Activated T-cell treated with anti-CD3 and anti-CD28 coated beads for 48 hours (primary cell): ENCODE data around the gene CAPN8.

Experiments
- DNase-seq: peaks from one replicate; pipeline ENCODE4 v3.0.0-alpha.2; 2020; ENCODE audit warnings: low read depth

The CAPN8 gene

DNA sequence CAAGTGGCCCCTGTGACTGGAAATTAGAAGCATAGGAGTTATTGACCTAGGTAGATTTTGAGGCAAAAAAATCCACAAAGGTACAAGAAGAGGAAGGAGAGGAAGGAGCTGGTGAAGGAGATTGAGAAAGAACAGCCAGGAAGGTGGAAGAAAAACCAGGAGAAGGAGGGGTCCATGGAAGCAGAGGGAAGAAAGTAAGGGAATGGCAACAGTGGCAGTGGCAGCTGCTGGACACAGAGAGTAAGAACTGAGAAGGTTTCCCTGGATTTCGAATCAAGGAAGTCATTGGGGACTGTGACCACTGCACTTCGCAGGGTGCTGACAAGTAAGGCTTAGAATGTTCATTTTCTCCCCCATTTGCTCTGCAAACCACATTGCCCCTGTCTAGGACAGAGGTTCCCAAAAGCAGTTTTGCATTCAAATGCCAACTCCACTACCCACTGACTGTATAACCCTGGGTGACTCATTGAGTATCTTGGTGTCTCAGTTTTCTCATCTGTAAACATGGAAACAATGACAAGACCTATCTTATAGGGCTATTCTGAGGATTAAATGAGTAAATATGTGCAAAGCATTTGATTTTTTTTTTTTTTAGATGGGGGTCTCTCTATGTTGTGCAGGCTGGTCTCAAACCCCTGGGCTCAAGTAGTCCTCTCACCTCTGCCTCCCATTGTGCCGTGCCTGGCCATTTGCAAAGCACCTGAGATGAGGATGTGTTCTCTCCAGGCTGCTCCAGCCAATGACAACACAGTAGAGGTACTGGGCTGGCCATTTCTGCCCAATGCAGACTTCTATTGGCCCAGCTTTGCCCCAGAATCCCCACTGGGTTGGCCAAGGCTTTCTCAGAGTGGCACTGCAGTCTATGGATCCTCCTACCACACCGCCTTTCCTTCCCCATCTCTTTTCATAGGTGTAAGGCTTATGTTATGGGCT lies 37.5 kb upstream of the CAPN8 start:
- no peak for DNase-seq

GRCh38 chr1:223700942-223701637 lies 35.6 kb upstream of the CAPN8 start:
- DNase-seq: no peak

DNA sequence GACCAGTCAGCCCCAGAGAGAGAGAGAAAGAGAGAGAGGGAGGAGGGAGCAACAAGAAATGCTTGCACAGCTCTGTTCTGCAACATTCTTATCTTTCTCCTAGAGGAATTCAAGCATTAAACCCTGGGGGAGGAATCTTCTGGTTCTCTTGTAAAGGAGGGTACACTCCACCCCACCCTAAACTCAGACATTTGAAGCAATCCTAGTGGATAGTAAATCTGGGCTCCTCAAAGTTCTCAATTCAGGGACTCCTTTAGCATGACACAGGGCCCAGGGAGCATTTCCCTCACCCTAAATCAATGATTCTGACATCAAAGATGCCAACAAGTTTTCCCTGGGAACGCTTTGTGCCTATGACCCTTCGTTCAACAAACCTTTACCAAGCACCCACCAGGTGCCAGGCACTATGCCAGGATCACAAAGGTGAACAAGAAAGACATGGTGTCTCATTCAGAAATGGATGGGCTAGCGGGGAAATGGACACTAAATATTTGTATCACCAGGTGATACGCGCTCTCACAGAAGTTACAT lies 35.0 kb upstream of the CAPN8 start:
- DNase-seq: no peak

DNA sequence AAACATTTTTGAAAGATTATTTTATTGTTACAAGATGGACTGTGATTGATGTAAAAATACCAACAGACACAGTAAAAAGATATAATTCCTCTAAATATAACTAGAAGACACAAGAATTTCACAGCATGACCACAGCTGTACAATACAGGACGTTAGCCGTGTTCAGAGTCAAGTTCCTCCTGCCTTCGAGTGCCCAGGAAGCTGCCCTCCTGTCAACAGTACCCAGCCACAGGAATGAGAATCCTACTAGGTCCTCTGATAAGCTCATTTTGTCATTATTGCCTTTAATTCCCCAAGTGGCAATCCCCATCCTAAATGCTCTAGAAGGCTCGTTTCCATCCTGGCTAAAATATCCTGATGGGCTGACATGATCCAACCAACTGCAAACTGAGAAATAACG lies 30.4 kb upstream of the CAPN8 start:
- DNase-seq: no peak

- no peak for DNase-seq
Observed at GRCh38 chr1:223695014-223695548, 29.6 kb upstream of the CAPN8 start.

DNA sequence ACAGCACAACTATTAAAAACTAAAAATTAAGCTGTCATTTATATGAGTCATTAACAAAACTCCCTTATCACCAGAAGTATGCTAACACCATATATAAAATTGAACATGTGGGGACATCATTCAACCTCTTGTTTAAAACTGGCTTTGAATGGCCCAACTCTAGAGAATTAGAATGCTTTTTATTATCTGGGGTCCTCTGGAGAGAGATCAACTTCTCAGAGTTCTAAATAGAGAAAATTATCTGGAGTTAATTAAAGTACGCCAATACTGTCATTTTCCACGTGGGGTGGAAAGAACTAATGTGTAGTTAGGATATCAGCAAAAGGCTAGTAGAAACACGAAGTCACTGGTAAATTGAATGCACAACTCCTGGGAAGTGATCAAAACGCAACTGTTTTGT lies 25.6 kb upstream of the CAPN8 start:
- no peak for DNase-seq

GRCh38 chr1:223684488-223684792 lies 18.9 kb upstream of the CAPN8 start:
- DNase-seq: no peak

GRCh38 chr1:223683586-223684487 lies 18.3 kb upstream of the CAPN8 start:
- peak; percentile 34 for DNase-seq

- no peak for DNase-seq
Observed at GRCh38 chr1:223682502-223682901, 17.0 kb upstream of the CAPN8 start.

DNA sequence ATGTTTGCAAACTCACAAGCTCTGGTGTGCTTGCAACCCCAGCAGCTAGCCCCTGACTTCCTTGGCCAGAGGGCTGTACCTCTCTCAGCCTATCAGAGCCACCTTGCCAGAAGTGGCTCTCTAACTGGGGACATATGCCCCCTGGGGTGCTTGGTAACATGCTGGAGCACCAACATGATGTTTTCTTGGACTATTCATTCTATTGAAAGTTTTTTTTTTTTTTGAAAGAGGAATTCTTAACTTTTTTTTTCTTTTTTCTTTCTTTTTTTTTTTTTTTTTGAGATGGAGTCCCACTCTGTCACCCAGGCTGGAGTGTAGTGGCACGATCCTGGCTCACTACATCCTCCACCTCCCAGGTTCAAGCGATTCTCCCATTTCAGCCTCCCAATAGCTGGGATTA lies 14.7 kb upstream of the CAPN8 start:
- no peak for DNase-seq

- no peak for DNase-seq
Observed at GRCh38 chr1:223678841-223679240, 13.3 kb upstream of the CAPN8 start.

DNA sequence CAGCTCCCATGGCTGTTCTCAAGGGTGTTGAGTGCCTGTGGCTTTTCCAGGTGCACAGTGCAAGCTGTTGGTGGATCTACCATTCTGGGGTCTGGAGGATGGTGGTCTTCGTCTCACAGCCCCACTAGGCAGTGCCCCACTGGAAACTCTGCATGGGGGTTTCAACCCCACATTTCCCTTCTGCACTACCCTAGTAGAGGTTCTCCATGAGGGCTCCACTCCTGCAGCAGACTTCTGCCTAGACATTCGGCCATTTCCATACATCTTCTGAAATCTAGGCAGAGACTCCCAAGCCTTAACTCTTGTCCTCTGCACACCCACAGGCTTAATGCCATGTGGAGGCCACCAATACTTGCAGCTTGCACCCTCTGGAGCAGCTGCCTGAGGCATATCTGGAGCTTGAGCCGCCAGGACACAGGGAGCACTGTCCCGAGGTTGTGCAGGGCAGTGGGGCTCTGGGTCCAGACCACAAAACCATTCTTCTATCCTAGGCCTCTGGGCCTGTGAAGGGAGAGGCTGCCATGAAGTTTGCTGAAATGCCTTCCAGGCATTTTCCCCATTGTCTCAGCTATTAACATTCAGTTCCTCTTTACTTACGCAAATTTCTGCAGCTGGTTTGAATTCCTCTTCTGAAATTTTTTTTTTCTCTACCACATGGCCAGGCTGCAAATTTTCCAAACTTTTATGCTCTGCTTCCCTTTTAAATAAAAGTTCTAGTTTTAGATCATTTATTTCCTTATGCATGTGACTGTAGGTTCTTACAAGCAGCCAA lies 8.8 kb upstream of the CAPN8 start:
- no peak for DNase-seq

DNA sequence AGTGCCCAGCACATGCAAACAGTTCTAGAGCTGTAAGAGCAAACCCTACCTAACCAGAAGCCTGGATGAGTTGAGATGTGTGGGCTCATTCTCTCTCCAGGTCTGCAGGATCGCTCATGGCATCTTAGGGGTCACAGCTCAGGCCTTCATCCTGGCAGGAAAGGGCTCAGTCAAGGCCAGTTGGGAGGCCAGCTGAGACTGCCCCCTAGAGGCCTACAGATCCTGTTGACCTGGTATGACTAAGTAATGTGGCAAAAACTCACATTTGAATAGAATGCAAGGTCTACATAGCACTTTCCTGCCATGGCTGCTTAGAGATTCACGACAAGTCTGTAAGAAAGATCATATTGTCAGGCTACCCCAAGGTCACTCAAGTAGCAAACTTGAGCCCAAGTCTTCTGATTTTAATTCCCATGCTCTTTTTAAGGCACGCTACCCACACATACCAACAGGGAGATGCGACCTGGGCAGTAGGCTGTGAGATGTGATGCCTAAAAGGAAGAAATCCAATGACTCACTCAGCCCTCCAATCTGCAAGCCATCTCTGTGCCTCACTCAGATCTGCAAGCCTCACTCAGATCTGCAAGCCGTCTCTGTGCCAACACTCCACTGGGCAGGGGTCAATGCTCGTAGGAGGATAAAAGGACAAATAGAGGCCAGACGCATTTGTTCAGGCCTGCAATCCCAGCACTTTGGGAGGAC lies 5.1 kb upstream of the CAPN8 start:
- DNase-seq: no peak

DNA sequence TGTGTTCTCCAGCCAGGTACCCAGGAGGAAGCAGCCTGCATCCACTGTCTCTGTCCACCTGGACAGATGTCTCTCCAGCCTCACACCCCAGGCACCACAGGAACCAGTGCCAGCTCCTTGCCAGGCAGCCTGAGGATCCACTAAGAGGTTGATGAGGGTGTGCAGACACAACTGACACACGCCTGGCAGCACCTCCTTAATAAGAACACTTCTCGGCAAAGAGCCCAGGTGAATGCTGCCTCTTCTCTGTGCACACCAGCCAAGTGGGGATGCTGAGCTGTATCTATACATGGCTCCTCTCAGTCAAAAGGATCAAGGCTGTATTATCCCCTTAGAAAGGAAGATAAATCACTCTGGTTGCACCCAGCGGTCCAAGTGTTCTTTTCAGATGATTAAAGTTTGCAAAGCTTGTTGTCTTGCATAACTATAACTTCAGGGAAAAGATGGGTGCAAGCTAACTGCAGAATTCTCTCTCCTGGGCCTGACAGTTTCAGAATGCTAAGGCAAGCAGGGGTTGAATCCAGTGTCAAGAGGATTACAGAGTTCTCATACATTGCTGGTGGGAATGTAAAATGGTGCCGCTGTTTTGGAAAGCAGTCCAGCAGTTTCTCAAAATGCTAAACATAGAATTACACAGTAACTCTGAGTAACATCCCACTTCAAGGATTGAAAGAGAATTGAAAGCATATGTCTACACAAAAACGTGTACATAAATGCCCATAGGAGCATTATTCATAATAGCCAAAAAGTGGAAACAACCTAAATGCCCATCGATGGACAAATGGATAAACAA lies 3.7 kb upstream of the CAPN8 start:
- DNase-seq: no peak

- DNase-seq: no peak
Observed at GRCh38 chr1:223667484-223668182, 2.1 kb upstream of the CAPN8 start.

DNA sequence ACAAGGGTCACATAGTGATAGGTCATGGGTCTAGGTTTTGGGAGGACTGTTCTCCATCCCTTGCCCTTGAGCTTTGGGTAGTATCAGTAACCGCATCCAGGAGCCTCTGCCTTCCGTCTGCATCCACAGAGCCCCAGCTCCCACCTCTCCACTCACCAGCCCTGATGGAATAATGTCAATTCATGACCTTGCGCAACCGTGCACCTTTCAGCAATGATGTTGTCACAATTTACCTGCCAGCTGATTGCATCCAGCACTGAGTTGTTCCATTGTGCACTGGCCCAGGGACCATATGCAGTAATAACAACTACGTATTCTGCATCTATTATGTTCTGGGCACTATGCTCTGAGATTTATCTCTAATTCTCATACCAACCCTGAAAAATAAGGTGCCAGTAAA lies 1.4 kb downstream of the CAPN8 start:
- DNase-seq: no peak

DNA sequence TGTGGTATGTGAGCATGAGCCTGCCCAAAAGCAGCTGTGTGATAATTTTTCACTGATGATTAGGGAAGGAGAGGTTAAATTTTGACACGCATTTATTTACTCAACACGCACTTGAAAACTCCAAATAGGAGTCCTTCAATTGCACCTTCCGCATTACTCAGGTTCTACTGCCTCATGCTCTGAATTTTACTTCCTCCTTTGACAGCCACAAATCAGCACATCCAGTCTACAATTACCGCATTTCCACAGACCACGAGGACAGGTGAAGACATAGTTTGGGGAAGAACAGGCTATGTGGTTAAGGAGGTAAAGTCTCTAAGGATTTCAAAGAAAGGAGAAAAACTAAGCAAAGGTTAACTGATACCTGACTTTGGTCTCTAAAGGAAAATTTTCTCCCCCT lies 2.6 kb downstream of the CAPN8 start:
- DNase-seq: no peak

DNA sequence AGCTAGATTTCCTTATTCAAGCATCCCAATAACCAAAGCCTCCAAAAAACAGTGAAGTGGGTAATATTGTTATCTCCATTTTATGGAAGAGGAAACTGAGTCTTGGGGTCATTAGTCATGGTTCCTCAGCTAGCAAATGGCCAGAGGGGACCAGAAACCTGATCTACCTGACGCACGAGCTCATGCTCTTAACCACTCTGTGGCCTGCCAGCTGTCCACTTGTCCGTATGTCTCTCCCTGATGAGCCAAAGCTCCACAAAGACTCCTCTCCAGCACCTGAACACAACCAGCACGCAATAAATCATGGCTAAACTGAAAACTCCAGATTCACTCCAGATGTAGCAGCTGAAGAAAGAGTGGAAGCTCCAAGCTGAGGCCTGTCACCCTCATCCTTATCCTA lies 5.8 kb downstream of the CAPN8 start:
- no peak for DNase-seq

DNA sequence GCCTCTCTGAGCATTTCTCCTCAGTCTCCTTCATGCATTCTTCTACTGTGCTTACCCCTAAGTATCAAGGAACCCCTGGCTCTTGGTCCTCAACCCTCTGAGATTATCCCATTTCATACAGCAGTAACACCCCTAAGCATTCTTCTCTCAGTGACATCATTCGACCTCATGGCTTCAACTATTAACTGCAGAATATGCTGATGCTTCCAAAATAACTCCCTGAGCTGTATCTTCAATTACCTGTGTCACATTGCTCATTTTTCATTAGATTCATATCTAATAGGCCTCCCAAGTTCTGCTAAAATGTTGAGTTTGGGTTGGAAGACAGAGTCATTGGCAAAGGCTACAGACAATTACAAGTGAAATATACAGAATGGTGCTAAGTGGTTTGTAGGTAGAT lies 7.5 kb downstream of the CAPN8 start:
- no peak for DNase-seq
